Activated CD8-positive, alpha-beta memory T cell treated with anti-CD3 and anti-CD28 coated beads, Interleukin-2, amount 50 U/mL, for 4 hours (primary cell): ENCODE data around the gene PRELID2.
"Not testable (repeated sequence)": the region's sequence is repeated elsewhere in the genome, so short reads cannot be mapped to it uniquely, and the experiment has no call there.

Source experiments
- DNase-seq: peaks from one replicate; pipeline ENCODE4 v3.0.0-alpha.2; 2020

PRELID2 gene

GRCh38 chr5:145737578-145737977, 97.6 kb downstream of the PRELID2 start:
- DNase-seq, result no peak

GRCh38 chr5:145729956-145730355, 105.2 kb downstream of the PRELID2 start:
- DNase-seq, result not testable (repeated sequence)

- DNase-seq, result no peak
These were observed 111.6 kb downstream of the PRELID2 start for GRCh38 chr5:145723516-145723915.

GRCh38 chr5:145718956-145719355, 116.2 kb downstream of the PRELID2 start:
- DNase-seq, result no peak

- DNase-seq, result no peak
These were observed 119.7 kb downstream of the PRELID2 start for GRCh38 chr5:145715412-145715811.

- DNase-seq, result no peak
These were observed 122.9 kb downstream of the PRELID2 start for GRCh38 chr5:145712245-145712644.

- DNase-seq, result no peak
These were observed 123.7 kb downstream of the PRELID2 start for GRCh38 chr5:145711417-145711816.
